Ascending aorta (tissue), 2 donors: ENCODE data around the gene CACNA2D1. TPM values are rescaled to one million over a fixed set of nuclear protein-coding genes. Genes with fewer than 3 reads are reported as not detected.

ENCODE experiments used
- DNase-seq, 2 donors: peaks; one replicate each; pipeline ENCODE4 v3.0.0-alpha.2; 2019; ENCODE audit warnings: low spot score in 2 of 2
- H3K27ac ChIP-seq, 2 donors: fragments of 200-600 bp; sonication (generic); one replicate each; pipeline ENCODE4 v1.5.1; 2016 to 2017; ENCODE audit warnings: mild to moderate bottlenecking in 1 of 2
- H3K27me3 ChIP-seq: fragments of 200-600 bp; sonication (generic); one replicate; pipeline ENCODE4 v1.5.1; 2017
- H3K36me3 ChIP-seq, 2 donors: fragments of 200-600 bp; sonication (generic); one replicate each; pipeline ENCODE4 v1.5.1; 2016
- H3K4me1 ChIP-seq, 2 donors: fragments of 200-600 bp; sonication (generic); one replicate each; pipeline ENCODE4 v1.5.1; 2016 to 2017; ENCODE audit warnings: mild to moderate bottlenecking in 1 of 2
- H3K4me3 ChIP-seq, 2 donors: fragments of 200-600 bp; sonication (generic); one replicate each; pipeline ENCODE4 v1.5.1; 2016 to 2017; ENCODE audit warnings: mild to moderate bottlenecking in 1 of 2
- H3K9me3 ChIP-seq, 2 donors: fragments of 200-600 bp; sonication (generic); one replicate each; pipeline ENCODE4 v1.5.1; 2016
- CTCF ChIP-seq, 3 experiments: fragments of 200-600 bp in 2 of 3; fragments of 450-650 bp in 1 of 3; sonication (generic) in 2 of 3; IDR thresholded peaks; one replicate each; pipeline ENCODE4 v1.5.1; 2016 to 2019; ENCODE audit warnings: antibody characterized with exemption in 3 of 3, mild to moderate bottlenecking in 1 of 3, moderate library complexity in 1 of 3
- intact Hi-C: fragments of 100-400 bp; cut with DNase I; formaldehyde crosslinking; loops from one replicate; pipeline ENCODE4 v1.15.1; 2023
- total RNA-seq: library from RNA; depleted of rRNA; stranded (reverse); fragments of >200 nt; gene quantifications from one replicate; pipeline ENCODE4 v1.1.0, GENCODE V29; 2016

Gene CACNA2D1
- total RNA-seq, 1 donor from 2014 or later = 17.3 TPM

- H3K4me3 ChIP-seq = no peak overlapping the region
- intact Hi-C loops = no loop called here
Measured at GRCh38 chr7:82241356-82241755, 202.2 kb downstream of the CACNA2D1 start.

GRCh38 chr7:82235713-82236112 lies 207.9 kb downstream of the CACNA2D1 start:
- Histone ChIP-seq H3K9me3 (no peaks in the 10 kb centered on the region), H3K36me3 (no peaks in the 10 kb centered on the region), H3K4me3 (no peak overlapping the region), H3K27me3 (no peaks in the 10 kb centered on the region), H3K27ac (no peak overlapping the region), H3K4me1 (no peaks in the 10 kb centered on the region)
- no peak for DNase-seq
- TF ChIP-seq CTCF (IDR thresholded peaks at IDR 0.05) = no peak
- intact Hi-C loops = loop anchor here (10.0 kb wide), 1 partner anchor 249 kb away; no protein-coding TSS in a partner anchor

More at GRCh38 chr7:82241356-82241755, 202.2 kb downstream of the CACNA2D1 start:
- no peak for TF ChIP-seq CTCF (IDR thresholded peaks at IDR 0.05)
- H3K27ac ChIP-seq = no peak overlapping the region
- no peaks in the 10 kb centered on the region for H3K4me1 ChIP-seq
- no peaks in the 10 kb centered on the region for H3K36me3 ChIP-seq
- H3K27me3 ChIP-seq = no peaks in the 10 kb centered on the region
- DNase-seq = no peak
- no peaks in the 10 kb centered on the region for H3K9me3 ChIP-seq

- peak; percentile 17 to 59 (median 22) for TF ChIP-seq CTCF (IDR thresholded peaks at IDR 0.05)
- Histone ChIP-seq H3K4me3 (no peak overlapping the region), H3K4me1 (no peaks in the 10 kb centered on the region), H3K27me3 (no peaks in the 10 kb centered on the region), H3K9me3 (no peaks in the 10 kb centered on the region), H3K36me3 (no peaks in the 10 kb centered on the region), H3K27ac (no peak overlapping the region)
- intact Hi-C loops = loop anchor here (5.0 to 10.0 kb wide), 2 partner anchors 250 to 338 kb away; no protein-coding TSS in a partner anchor
- DNase-seq = no peak
Measured at GRCh38 chr7:82234457-82235049, 209.0 kb downstream of the CACNA2D1 start.

- no peak for DNase-seq
- intact Hi-C loops = loop anchor here (5.0 to 10.0 kb wide), 2 partner anchors 254 to 341 kb away; no protein-coding TSS in a partner anchor
- Histone ChIP-seq H3K4me1 (no peaks in the 10 kb centered on the region), H3K9me3 (no peaks in the 10 kb centered on the region), H3K4me3 (no peak overlapping the region), H3K27me3 (no peaks in the 10 kb centered on the region), H3K27ac (no peak overlapping the region), H3K36me3 (no peaks in the 10 kb centered on the region)
- TF ChIP-seq CTCF (IDR thresholded peaks at IDR 0.05) = no peak
Measured at GRCh38 chr7:82230811-82231581, 212.6 kb downstream of the CACNA2D1 start.

GRCh38 chr7:82229164-82229563 lies 214.4 kb downstream of the CACNA2D1 start:
- TF ChIP-seq CTCF (IDR thresholded peaks at IDR 0.05) = no peak
- intact Hi-C loops = no loop called here
- H3K9me3 ChIP-seq = no peaks in the 10 kb centered on the region
- H3K4me1 ChIP-seq = no peaks in the 10 kb centered on the region
- DNase-seq = no peak
- H3K4me3 ChIP-seq = no peak overlapping the region
- H3K27ac ChIP-seq = no peak overlapping the region
- H3K27me3 ChIP-seq = no peaks in the 10 kb centered on the region
- H3K36me3 ChIP-seq = no peaks in the 10 kb centered on the region
